ENCODE measurements around the gene PAK6. TPM values are rescaled to one million over a fixed set of nuclear protein-coding genes. Genes with fewer than 3 reads are reported as not detected.
A peak's percentile ranks its signal among the peaks of the same experiment; 100 is the strongest.

Gene PAK6
- total RNA-seq, 1 donor from 2014 or later = 9.4 TPM

DNA sequence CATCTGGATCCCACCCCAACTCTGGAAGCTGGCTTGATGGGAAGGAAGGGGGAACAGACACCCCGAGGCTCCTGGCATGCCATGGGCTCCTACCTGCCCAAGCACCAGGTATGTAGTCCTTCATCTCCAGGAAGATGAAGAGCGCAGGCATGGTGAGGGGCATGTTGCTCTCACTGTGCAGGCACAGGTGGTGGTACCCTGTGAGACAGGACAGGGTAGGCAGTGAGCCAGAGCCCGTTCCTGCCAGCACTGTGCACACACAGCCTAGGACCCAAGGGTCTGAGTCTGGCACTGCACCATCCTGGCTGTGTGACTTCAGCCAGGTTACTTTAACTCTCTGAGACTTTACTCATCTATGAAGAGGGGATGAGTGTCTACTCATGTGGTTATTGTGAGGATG lies 53.4 kb downstream of the PAK6 start:
- DNase-seq (ENCODE audit: low spot score) = no peak

DNA sequence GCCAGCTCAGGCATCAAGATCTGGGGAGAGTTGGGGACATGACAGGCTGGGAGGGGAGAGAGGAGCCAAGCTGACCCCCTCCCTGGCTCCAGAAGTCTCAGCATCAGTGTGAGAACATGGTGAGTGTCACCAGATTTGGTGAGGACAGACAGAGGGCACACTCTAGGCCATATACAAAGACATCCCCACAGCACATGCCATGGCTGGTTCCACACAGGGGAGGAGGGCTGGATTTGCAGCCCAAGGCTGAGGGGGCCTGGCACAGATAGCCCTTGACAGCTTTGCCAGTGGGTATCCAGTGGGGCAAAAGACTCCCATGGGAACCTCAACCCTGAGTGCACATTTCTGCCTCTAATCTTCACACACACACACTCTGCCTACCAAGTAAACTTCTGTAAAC lies 54.1 kb downstream of the PAK6 start:
- DNase-seq (ENCODE audit: low spot score) = no peak

DNA sequence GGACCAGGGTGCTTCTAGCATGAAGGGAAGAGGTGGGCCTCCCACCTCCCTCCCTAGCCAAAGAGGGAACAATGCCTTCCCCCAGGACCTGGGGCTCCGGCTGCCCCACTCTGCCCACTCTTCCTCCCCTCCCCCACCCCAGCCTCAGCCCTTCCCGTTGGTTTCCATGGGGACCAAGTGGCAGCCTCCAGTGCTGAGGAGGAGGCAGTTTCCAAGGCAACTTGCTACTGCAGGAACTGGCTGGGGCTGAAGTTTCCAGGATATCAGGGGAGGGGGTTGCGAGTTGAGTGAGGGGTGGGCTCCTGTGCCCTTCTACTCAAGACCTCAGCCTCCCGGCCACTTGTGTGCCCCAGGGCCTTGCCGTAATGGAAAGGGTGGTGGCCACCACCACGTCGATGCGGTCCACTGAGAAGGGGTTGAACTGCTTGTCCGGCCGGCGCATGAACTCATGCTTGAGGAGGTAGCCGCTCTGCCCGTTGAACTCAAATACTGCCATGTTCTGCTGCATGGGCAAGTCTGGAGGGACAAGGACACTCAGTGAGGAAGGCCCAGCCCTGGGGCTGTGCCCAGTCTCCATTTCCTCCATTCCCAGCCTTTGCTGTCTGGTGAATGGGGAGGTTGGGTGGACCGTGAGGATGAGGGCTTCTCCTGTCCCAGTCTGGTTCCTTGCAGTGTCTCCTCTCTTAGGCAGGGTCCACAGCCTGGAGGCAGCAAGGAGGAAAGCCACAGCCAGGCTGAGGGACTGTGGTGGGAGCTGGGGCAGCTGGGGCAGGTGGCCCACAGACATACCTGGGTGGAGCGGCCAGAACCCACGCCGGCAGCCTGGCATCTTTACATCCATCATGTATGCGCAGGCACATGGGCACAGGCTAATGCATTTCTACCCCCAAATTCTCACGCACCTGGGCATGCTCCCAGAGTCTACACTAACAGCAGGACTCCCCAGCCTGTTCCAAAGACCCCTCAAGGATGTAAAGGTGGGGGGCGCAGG lies 55.3 kb downstream of the PAK6 start:
- DNase-seq (ENCODE audit: low spot score) = no peak

DNA sequence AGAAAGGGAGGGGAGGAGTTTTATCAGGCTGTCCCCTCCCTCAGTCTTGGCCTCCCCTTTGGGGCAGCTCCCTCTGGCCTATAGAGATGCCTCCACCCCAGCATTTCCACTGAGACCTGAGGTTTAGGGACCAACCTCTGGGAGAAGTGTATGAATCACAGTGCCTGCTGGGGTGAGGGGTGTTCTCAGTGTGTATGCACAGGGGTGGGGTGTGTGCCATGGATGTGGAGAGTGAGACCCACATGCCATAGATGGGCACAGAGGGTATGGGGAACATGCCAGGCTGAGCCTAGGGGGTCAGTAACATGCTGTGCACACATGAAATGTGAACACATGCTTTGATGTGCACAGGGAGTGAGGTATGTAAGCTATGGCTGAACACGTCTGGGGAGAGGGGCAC lies 56.4 kb downstream of the PAK6 start:
- no peak for DNase-seq (ENCODE audit: low spot score)

GRCh38 chr15:40295877-40296560 lies 57.2 kb downstream of the PAK6 start:
- DNase-seq (ENCODE audit: low spot score) = peak; percentile 54

DNA sequence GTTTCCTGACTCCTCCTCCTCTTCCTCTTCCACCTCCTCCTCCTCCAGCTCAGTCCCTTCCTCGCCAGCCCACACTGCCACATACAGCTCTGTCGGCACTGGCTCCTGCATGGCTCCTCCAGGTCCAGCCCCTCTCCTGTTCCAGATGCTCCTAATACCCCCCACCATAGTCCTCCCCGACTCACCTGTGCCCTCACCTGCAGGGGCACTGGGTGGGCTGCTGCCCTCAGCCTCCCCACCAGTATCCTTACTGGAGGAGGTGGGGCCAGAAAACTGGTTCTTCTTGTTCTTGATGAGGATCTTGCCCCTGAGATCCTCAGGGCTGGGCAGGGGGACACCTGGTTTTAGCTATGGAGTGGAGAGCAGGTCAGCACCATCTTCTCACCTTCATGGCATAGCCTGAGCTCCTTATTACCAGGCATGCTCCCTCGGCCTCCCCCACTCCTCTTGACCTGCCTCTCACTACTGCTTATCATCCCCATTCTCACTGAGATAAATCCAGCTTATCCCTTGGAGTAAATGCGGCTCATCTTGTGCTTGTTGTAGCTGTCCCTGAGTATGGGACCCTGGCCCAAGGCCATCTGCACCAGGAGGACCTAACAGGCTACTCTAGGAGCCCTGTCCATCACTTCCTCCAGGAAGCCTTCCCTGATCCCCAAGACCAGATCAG lies 57.8 kb downstream of the PAK6 start:
- no peak for DNase-seq (ENCODE audit: low spot score)

DNA sequence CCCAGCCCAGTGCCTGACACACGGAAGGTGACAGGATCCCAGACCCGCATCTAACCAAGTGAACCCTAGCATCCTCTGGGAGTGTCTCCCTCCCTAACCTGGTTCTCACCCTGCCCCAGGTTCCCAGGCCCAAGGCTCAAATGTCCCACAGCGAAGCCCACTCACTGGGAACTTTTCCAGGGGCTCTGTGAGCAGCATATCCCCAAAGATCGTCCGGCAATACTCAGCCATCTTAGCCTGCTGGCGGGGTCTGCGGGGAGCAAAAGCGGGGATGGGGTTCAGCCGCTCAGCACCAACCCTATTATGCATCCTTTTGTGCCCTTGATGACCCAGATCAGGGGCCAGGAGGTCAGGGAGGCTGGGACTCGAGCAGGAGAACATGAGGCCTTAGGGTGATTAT lies 58.5 kb downstream of the PAK6 start:
- no peak for DNase-seq (ENCODE audit: low spot score)

- DNase-seq (ENCODE audit: low spot score) = no peak
Measured at GRCh38 chr15:40298216-40298935, 59.5 kb downstream of the PAK6 start.

DNA sequence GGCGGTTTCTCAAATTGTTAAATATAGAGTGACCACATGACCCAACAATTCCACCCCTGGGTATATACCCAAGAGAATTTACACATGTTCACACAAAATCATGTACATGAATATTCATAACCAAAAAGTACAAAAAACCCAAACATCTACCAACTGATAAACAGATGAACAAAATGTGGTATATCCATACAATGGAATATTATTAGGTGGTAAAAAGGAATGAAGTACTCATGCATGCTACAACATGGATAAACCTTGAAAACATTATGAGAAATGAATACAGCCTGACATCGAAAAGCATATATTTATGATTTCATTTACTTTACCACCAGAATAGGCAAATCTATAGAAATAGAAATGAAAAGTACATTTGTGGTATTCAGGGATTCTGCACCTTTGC lies 61.5 kb downstream of the PAK6 start:
- no peak for DNase-seq (ENCODE audit: low spot score)

GRCh38 chr15:40300771-40301170 lies 61.9 kb downstream of the PAK6 start:
- no peak for DNase-seq (ENCODE audit: low spot score)

DNA sequence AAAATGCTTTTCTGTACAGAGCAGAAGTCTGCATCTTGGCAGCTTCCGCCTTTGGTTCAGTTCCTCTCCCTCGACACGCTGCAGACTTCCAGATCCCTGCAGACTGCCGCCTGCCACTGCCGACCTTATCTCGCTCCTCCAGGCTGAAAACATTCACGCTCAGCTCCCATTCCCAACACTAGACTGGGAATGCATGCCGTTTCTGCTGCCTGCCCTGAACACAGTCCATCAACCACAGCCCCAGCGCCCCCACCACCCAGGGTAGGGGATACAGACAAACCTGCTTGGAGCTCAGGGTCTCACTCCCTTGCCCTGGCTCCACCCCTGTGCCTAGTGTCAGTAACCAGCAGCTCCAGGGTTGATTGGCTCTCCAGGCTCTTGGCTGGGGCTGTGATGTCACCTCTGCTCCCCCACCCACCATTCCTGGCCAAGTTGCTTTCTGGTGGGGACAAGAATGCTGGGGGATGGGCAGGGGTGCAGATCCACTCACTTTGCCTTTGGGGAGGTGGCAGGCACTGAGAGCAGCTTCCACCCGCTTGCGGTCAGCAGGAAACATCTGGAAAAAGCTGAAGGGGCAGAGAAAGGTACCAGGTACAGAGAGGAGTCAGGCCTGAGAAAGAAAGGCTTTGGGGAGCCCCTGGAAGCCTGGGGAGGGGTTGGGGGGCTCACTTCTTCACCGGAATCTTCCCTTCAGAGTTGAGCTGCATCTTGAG lies 62.8 kb downstream of the PAK6 start:
- peak; percentile 71 for DNase-seq (ENCODE audit: low spot score)

GRCh38 chr15:40302288-40302886 lies 63.5 kb downstream of the PAK6 start:
- DNase-seq (ENCODE audit: low spot score) = no peak

GRCh38 chr15:40302981-40303380 lies 64.1 kb downstream of the PAK6 start:
- DNase-seq (ENCODE audit: low spot score) = no peak

DNA sequence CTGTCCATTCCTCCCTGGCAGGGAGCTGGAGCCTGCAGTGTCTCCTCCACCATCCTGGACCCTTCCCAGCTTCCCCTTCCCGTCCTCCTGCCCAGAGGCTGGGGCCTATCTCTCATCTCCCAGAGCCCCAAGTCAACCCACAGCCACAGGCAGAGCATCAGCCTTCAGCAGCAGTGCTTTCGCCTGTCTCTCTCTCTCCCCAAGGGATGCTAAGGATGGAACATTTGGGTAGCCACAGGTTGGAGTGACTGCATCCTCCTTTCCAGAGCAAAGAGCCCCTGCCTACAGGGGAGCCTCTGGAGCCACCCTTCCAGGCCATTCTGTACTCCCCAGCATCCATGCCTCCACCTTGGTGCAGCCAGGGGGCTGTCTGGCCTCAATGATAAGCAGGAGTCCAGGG lies 64.7 kb downstream of the PAK6 start:
- DNase-seq (ENCODE audit: low spot score) = no peak

DNA sequence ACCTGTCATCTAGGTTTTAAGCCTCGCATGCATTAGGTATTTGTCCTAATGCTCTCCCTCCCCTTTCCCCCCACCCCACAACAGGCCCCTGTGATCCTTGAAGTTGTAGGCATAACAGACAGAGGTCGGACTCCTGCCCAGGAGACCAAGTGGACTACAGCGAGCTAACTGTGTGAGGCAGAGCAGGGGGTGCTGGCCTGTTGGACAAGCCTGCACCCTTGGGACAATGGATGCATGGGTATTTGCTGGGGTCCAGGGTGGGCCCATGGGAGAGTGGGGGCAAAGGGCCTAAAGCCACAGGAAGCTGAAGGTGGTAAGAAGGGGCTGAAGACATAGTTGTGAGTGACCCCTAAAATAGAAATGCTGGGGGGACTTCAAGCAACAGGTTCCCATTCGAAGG lies 66.4 kb downstream of the PAK6 start:
- DNase-seq (ENCODE audit: low spot score) = no peak

DNA sequence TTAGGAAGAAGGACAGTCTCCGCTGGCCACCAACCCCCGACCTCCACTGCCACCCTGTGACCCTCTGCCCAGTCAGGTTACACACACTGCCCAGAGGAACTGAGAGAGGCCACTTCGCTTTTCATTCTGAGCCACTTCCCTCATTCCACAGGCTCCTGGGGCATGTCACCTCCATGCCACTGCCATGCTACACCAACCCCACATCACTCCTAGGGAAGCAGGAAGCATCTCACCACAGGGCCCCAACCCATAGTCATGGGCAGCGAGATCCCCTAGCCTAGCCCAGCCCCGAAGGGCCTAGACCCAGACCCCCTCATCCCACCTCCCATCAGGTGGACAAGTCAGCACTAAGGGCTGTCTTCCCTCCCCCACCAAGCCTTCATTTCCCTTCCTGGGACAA lies 67.5 kb downstream of the PAK6 start:
- DNase-seq (ENCODE audit: low spot score) = no peak

DNA sequence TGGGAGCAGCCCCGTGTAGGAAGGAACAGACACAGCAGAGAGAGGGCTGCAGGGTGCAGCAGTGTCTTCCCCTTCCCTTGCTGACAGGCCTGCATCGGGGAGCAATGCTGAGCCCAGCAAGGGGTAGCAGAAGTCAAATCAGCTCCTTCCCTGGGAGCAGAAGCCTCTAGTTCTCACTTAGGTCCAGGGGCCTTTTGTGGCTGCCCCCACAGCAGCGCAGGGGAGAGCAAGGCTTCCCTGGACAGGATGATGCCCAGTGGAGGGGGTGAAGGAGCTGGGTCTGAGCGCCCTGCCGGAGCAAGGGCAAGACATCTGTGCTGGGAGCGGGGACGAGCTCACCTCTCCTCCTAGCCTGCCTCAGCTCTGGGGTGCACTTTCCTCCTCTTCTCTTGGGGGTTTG lies 68.0 kb downstream of the PAK6 start:
- no peak for DNase-seq (ENCODE audit: low spot score)

GRCh38 chr15:40307421-40308211 lies 68.8 kb downstream of the PAK6 start, which contains the start of gene PLCB2:
TSS of gene PLCB2 (minus strand) at chr15:40307935. CDS start at chr15:40307672, 263 bp downstream.
- peak; percentile 40 for DNase-seq (ENCODE audit: low spot score)

- no peak for DNase-seq (ENCODE audit: low spot score)
Measured at GRCh38 chr15:40309344-40309862, 70.5 kb downstream of the PAK6 start.

Data from umbilical cord (tissue), 2 donors.